CD4-positive, alpha-beta T cell (primary cell): ENCODE results near the gene NR2C1. TPM values are rescaled to one million over a fixed set of nuclear protein-coding genes. Genes with fewer than 3 reads are reported as not detected.

ENCODE experiments used
- ATAC-seq: fragments of 200-7000 bp; cut with Tn5 transposase; one replicate; pipeline ENCODE4 v1.10.0; 2022; ENCODE audit warnings: mild to moderate bottlenecking; ENCODE audit not compliant: poor library complexity
- CTCF ChIA-PET: fragments of 350-600 bp; sonication (Branson Sonifier 250); formaldehyde crosslinking; loops from one replicate; lab custom pipeline; 2021; ENCODE audit warnings: antibody characterized with exemption, inconsistent platforms; lab: Charles Lee
- POLR2A ChIA-PET: fragments of 350-600 bp; sonication (Branson Sonifier 250); formaldehyde crosslinking; loops from one replicate; lab custom pipeline; 2021; ENCODE audit warnings: antibody characterized with exemption, inconsistent platforms; lab: Charles Lee
- DNase-seq, 14 experiments: peaks; one replicate each; pipeline ENCODE4 v3.0.0-alpha.2; 2013 to 2020; ENCODE audit warnings: mixed read lengths in 2 of 14
- H3K27ac ChIP-seq, 2 donors: one replicate each; pipeline versions ENCODE4 v1.5.1 to v1.7.0; 2013; ENCODE audit warnings: low read length in 2 of 2, low read depth in 1 of 2, mild to moderate bottlenecking in 1 of 2
- H3K27me3 ChIP-seq, 2 experiments: 1 replicate in 1 of 2; 2 replicates in 1 of 2; pipeline versions ENCODE4 v1.6.1 to v1.7.0; 2013; ENCODE audit warnings: low read length in 2 of 2, control low read depth in 1 of 2, mild to moderate bottlenecking in 1 of 2, moderate library complexity in 1 of 2; ENCODE audit not compliant: insufficient read depth in 2 of 2, control insufficient read depth in 1 of 2
- H3K36me3 ChIP-seq: one replicate; pipeline ENCODE4 v1.6.1; 2013; ENCODE audit warnings: low read length, control low read depth; ENCODE audit not compliant: insufficient read depth
- H3K4me1 ChIP-seq: one replicate; pipeline ENCODE4 v1.6.1; 2013; ENCODE audit warnings: low read length, control low read depth; ENCODE audit not compliant: insufficient read depth
- H3K4me3 ChIP-seq: one replicate; pipeline ENCODE4 v1.5.1; 2013; ENCODE audit warnings: mild to moderate bottlenecking, low read length, moderate library complexity
- H3K9me3 ChIP-seq, 2 experiments: 1 replicate in 1 of 2; 2 replicates in 1 of 2; pipeline versions ENCODE4 v1.6.1 to v1.7.0; 2013; ENCODE audit warnings: low read length in 2 of 2, mild to moderate bottlenecking in 2 of 2, control low read depth in 1 of 2, moderate library complexity in 1 of 2; ENCODE audit not compliant: control insufficient read depth in 1 of 2, insufficient read depth in 1 of 2
- H3K27ac Mint-ChIP-seq: one replicate; pipeline ENCODE4 v1.8.0; 2020; ENCODE audit warnings: mixed read lengths
- H3K27me3 Mint-ChIP-seq: one replicate; pipeline ENCODE4 v1.8.0; 2021; ENCODE audit warnings: mixed read lengths
- H3K36me3 Mint-ChIP-seq: one replicate; pipeline ENCODE4 v1.8.0; 2021; ENCODE audit warnings: low read depth, mixed read lengths
- H3K4me1 Mint-ChIP-seq: one replicate; pipeline ENCODE4 v1.8.0; 2021; ENCODE audit warnings: low read depth, mixed read lengths
- H3K4me3 Mint-ChIP-seq: one replicate; pipeline ENCODE4 v1.8.0; 2020; ENCODE audit warnings: mild to moderate bottlenecking, mixed read lengths
- H3K9me3 Mint-ChIP-seq: one replicate; pipeline ENCODE4 v1.8.0; 2020; ENCODE audit warnings: mixed read lengths
- intact Hi-C, 2 experiments: fragments of 100-400 bp; cut with DNase I in 1 of 2; cut with micrococcal nuclease in 1 of 2; formaldehyde crosslinking; loops; one replicate each; pipeline versions ENCODE4 v1.15.1 to v1.9.0; 2023 to 2025; cut with DNase I, micrococcal nuclease
- total RNA-seq, 174 experiments: library from RNA in 2 of 174; stranded (reverse) in 2 of 174; gene quantifications; one replicate each; pipeline ENCODE4 v1.2.3 and lab custom pipeline; 2021 to 2026
- TF ChIP-seq, protein P1 (sequence below): fragments of 200-600 bp; IDR thresholded peaks from one replicate; pipeline ENCODE4 v1.8.0; 2022; ENCODE audit warnings: antibody characterized with exemption, mild to moderate bottlenecking

Gene NR2C1
- total RNA-seq, 2 experiments from 2014 or later, result 48.3 to 58.9 TPM

GRCh38 chr12:95100264-95101190, 27.1 kb upstream of the NR2C1 start:
- no peaks in the 10 kb centered on the region for H3K9me3 ChIP-seq
- H3K4me1 ChIP-seq, result no peaks in the 10 kb centered on the region
- TF ChIP-seq, protein P1, sequence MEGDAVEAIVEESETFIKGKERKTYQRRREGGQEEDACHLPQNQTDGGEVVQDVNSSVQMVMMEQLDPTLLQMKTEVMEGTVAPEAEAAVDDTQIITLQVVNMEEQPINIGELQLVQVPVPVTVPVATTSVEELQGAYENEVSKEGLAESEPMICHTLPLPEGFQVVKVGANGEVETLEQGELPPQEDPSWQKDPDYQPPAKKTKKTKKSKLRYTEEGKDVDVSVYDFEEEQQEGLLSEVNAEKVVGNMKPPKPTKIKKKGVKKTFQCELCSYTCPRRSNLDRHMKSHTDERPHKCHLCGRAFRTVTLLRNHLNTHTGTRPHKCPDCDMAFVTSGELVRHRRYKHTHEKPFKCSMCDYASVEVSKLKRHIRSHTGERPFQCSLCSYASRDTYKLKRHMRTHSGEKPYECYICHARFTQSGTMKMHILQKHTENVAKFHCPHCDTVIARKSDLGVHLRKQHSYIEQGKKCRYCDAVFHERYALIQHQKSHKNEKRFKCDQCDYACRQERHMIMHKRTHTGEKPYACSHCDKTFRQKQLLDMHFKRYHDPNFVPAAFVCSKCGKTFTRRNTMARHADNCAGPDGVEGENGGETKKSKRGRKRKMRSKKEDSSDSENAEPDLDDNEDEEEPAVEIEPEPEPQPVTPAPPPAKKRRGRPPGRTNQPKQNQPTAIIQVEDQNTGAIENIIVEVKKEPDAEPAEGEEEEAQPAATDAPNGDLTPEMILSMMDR, result no peak
- Mint-ChIP-seq H3K4me1 (peaks cover 7% of the 10 kb centered on the region), H3K9me3 (no peaks in the 10 kb centered on the region), H3K36me3 (no peaks in the 10 kb centered on the region), H3K4me3 (no peak overlapping the region), H3K27ac (no peak overlapping the region), H3K27me3 (no peaks in the 10 kb centered on the region)
- no peak overlapping the region for H3K27ac ChIP-seq
- CTCF ChIA-PET, result no interaction called here
- H3K36me3 ChIP-seq, result no peaks in the 10 kb centered on the region
- DNase-seq (no peak), ATAC-seq (no peak)
- no peaks in the 10 kb centered on the region for H3K27me3 ChIP-seq
- POLR2A ChIA-PET, result no interaction called here
- intact Hi-C loops, result no loop called here
- H3K4me3 ChIP-seq, result no peak overlapping the region

DNA sequence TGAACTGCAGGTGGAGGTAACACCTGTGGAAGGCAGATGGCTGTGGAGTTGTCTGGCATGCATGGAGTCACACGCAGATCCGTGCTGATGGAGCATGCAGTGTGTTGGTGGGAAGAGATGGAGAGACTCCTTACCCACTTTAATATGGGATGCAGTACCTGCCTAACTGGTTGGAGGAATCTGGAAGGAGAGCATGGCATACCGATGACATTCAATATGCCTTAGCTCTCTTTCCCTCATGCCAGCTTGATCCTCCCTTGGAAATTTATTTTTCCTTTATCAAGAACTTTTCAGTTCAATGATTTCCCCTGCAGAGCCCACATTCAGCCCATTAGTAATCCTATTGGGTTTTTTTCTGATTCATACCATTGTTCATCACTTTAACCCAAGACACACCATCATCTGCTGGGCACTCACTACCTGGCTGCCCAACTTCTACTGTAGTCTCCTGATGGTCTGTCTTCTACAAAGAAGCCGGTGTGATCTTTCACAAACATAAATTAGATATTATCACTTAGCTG, 25.9 kb upstream of the NR2C1 start:
- Mint-ChIP-seq H3K36me3 (no peaks in the 10 kb centered on the region), H3K9me3 (no peaks in the 10 kb centered on the region), H3K27me3 (no peaks in the 10 kb centered on the region), H3K27ac (no peak overlapping the region), H3K4me1 (peaks cover 7% of the 10 kb centered on the region), H3K4me3 (no peak overlapping the region)
- ATAC-seq (no peak), DNase-seq (no peak)
- Histone ChIP-seq H3K9me3 (no peaks in the 10 kb centered on the region), H3K27ac (no peak overlapping the region), H3K27me3 (no peaks in the 10 kb centered on the region), H3K4me1 (no peaks in the 10 kb centered on the region), H3K36me3 (no peaks in the 10 kb centered on the region), H3K4me3 (no peak overlapping the region)
- intact Hi-C loops, result no loop called here
- CTCF ChIA-PET, result no interaction called here
- POLR2A ChIA-PET, result no interaction called here
- TF ChIP-seq, protein P1, result no peak

- H3K36me3 ChIP-seq, result no peaks in the 10 kb centered on the region
- Mint-ChIP-seq H3K36me3 (no peaks in the 10 kb centered on the region), H3K27ac (no peak overlapping the region), H3K9me3 (no peaks in the 10 kb centered on the region), H3K4me3 (no peak overlapping the region), H3K4me1 (no peaks in the 10 kb centered on the region), H3K27me3 (no peaks in the 10 kb centered on the region)
- intact Hi-C loops, result no loop called here
- TF ChIP-seq, protein P1, result no peak
- ATAC-seq (no peak), DNase-seq (no peak)
- ChIA-PET CTCF (no interaction called here), POLR2A (no interaction called here)
- H3K27me3 ChIP-seq, result no peaks in the 10 kb centered on the region
- H3K9me3 ChIP-seq, result no peaks in the 10 kb centered on the region
- H3K4me1 ChIP-seq, result no peaks in the 10 kb centered on the region
- H3K27ac ChIP-seq, result no peak overlapping the region
- H3K4me3 ChIP-seq, result no peak overlapping the region
Observed at GRCh38 chr12:95096852-95097251, 23.4 kb upstream of the NR2C1 start.
